ENCODE measurements around the gene TM4SF4.

TM4SF4 gene

GRCh38 chr3:149460117-149460516, 14.4 kb upstream of the TM4SF4 start:
- H3K4me3 ChIP-seq (ENCODE audit: low read depth, low read length): no peak overlapping the region
- in situ Hi-C loops (cut with HindIII; ENCODE audit: low sequenced_read_pairs): no loop called here
- no peak for DNase-seq (ENCODE audit: low read depth)
- TF ChIP-seq, protein P1, sequence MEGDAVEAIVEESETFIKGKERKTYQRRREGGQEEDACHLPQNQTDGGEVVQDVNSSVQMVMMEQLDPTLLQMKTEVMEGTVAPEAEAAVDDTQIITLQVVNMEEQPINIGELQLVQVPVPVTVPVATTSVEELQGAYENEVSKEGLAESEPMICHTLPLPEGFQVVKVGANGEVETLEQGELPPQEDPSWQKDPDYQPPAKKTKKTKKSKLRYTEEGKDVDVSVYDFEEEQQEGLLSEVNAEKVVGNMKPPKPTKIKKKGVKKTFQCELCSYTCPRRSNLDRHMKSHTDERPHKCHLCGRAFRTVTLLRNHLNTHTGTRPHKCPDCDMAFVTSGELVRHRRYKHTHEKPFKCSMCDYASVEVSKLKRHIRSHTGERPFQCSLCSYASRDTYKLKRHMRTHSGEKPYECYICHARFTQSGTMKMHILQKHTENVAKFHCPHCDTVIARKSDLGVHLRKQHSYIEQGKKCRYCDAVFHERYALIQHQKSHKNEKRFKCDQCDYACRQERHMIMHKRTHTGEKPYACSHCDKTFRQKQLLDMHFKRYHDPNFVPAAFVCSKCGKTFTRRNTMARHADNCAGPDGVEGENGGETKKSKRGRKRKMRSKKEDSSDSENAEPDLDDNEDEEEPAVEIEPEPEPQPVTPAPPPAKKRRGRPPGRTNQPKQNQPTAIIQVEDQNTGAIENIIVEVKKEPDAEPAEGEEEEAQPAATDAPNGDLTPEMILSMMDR (IDR thresholded peaks at IDR 0.05; ENCODE audit: low read depth, low read length, missing control alignments): no peak

- no peak overlapping the region for H3K4me3 ChIP-seq (ENCODE audit: low read depth, low read length)
- TF ChIP-seq, protein P1 (IDR thresholded peaks at IDR 0.05; ENCODE audit: low read depth, low read length, missing control alignments): no peak
- in situ Hi-C loops (cut with HindIII; ENCODE audit: low sequenced_read_pairs): no loop called here
- DNase-seq (ENCODE audit: low read depth): no peak
Observed at GRCh38 chr3:149462051-149462450, 12.4 kb upstream of the TM4SF4 start.

DNA sequence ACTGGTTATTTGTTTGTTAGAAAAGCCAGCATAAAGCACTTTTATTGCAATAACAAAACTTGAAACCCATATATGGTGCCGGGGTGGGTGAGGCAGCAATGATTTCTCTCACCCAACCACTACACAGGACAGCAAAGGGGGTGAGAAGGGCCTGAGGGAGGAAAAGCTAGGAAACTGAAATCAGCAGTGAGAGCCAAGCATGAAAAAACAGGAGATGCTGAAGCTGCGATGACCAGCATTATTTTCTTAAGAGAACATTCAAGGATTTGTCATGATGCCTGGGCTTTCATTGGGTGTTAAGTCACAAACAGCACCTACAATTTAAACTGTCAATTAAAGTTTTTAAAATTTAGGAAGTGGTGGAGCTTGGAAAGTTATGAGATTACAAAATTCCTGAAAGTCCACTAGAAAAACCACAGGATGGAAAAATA, 11.9 kb upstream of the TM4SF4 start:
- TF ChIP-seq, protein P1 (IDR thresholded peaks at IDR 0.05; ENCODE audit: low read depth, low read length, missing control alignments): no peak
- no peak overlapping the region for H3K4me3 ChIP-seq (ENCODE audit: low read depth, low read length)
- in situ Hi-C loops (cut with HindIII; ENCODE audit: low sequenced_read_pairs): no loop called here
- DNase-seq (ENCODE audit: low read depth): no peak

DNA sequence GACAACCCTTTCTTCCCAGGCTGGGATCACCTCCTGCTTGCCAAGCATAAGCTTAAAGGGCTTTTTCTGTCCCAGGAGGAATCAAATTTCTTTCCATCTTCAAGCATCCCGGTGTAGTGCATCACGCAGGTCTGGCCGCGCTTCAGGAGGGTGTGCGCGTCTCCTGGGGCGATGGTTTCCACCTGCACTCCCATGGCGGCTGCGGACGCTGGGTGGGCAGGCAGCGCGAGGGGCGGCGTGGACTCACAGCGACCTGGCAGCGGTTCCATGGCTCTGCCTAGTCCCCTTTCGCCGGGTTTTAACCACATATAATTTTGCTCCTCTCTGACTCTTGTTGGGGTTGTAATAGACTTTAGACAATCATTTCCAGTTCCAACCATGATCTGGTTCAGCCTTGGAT, 10.6 kb upstream of the TM4SF4 start:
- TF ChIP-seq, protein P1 (IDR thresholded peaks at IDR 0.05; ENCODE audit: low read depth, low read length, missing control alignments): no peak
- H3K4me3 ChIP-seq (ENCODE audit: low read depth, low read length): no peak overlapping the region
- in situ Hi-C loops (cut with HindIII; ENCODE audit: low sequenced_read_pairs): no loop called here
- DNase-seq (ENCODE audit: low read depth): no peak

DNA sequence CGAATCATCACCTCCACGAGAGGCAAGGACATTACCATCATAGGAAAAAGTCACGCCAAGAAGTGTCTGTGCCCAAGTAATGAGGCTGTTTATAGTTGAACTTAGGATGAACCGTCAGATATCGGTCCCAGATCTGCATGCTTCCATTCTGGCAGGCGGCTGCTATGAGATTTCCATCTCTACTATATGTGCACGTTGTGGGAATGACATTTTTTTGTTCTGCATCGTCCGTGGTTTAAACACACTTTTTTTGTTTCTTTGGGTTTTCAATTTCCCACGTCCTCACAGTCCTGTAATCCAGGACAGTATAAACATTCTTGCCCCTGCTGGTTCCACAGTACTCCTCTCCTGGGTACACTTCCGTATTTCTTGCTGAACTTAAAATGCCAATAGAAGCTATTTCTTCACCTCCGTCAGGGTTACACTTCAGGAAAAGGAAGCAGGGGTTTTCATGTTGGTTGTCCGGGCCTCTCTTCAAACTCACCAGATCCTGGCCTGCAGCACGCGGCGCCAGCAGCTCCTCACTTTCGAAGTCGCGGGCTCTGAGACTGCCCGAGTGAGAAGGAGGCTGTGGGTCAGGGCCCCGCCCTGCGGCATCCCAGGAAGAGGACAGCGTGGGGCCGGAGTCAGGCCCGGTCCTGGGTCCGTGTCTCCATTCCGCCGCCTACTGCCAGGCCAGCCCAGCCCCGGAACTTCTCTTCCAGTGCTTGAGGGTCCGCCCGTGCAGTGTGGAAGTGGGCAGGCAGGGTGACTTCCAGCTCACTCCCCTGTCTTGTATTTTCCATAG, 9.8 kb upstream of the TM4SF4 start:
- no peak overlapping the region for H3K4me3 ChIP-seq (ENCODE audit: low read depth, low read length)
- TF ChIP-seq, protein P1 (IDR thresholded peaks at IDR 0.05; ENCODE audit: low read depth, low read length, missing control alignments): no peak

GRCh38 chr3:149465351-149465883, 9.1 kb upstream of the TM4SF4 start:
- in situ Hi-C loops (cut with HindIII; ENCODE audit: low sequenced_read_pairs): no loop called here
- no peak for DNase-seq (ENCODE audit: low read depth)
- no peak overlapping the region for H3K4me3 ChIP-seq (ENCODE audit: low read depth, low read length)
- TF ChIP-seq, protein P1 (IDR thresholded peaks at IDR 0.05; ENCODE audit: low read depth, low read length, missing control alignments): no peak

More for the DNA sequence above, 9.8 kb upstream of the TM4SF4 start:
- in situ Hi-C loops (cut with HindIII; ENCODE audit: low sequenced_read_pairs): no loop called here
- DNase-seq (ENCODE audit: low read depth): no peak

All from astrocyte of the cerebellum (primary cell).